ENCODE measurements around the gene OTUD6A.
"Not testable (repeated sequence)": the region's sequence is repeated elsewhere in the genome, so short reads cannot be mapped to it uniquely, and the experiment has no call there.

Gene OTUD6A

DNA sequence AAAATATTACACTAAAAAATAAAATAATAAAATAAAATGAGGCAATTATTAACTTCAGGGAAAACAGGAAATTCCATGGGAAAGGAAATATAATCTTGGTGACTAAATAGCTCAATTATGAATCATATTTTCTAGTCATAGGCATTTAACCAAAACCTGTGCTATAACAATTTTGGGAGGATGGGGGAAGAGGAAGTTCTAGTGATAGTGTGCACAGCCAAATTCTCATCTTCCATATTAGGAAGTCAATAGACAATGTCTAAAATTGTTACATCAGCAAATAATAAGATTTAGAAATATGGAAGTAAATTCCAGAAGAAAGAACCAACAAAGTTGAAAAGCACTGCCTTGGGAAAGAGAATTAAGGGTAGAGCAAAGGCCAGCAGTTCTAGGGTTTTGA lies 15.3 kb upstream of the OTUD6A start:
- DNase-seq (ENCODE audit: low read depth, low spot score) = no peak

DNA sequence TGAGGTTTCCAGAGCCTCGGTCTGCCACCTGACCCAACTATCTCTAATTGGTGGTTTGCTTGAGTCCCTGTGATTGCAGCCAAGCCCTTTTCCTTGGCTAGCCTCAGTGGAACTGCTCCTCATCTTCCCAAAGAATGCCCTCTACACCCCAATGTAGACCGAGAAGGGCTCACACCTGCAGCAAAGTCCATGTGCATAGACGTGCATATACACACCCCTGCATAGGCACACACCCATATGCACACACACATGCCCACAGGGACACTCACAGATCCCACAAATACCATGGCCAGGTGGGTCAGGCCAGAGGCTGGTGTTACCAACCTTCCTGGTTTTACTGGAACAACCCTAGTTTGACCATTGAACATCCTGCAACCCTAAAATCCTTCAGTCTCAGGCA lies 12.9 kb upstream of the OTUD6A start:
- no peak for DNase-seq (ENCODE audit: low read depth, low spot score)

DNA sequence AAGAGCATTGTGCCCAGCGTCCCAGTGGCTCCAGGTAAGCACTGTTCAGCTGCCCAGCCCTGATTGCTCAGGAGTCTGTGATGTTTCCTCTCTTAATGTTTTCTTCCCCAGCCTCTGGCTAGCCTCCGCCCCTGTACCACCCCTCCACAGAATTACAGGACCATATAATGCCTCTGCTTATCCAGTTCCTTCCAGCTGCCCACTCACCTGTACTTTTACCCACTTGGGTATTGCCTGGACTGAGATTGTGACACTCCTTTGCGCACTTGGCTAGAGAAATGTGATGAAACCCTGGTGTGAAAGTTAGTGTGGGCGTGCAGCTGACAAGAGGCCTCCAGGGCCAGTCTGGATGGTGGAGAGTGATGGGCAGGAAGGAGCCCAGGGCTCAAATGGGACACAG lies 12.3 kb upstream of the OTUD6A start, which contains the start of gene AWAT2:
Gene AWAT2, minus strand, starts transcription at position 14 of the 400 bp plus-strand sequence. Its CDS starts 6 bp downstream, at position 8.
- no peak for DNase-seq (ENCODE audit: low read depth, low spot score)

DNA sequence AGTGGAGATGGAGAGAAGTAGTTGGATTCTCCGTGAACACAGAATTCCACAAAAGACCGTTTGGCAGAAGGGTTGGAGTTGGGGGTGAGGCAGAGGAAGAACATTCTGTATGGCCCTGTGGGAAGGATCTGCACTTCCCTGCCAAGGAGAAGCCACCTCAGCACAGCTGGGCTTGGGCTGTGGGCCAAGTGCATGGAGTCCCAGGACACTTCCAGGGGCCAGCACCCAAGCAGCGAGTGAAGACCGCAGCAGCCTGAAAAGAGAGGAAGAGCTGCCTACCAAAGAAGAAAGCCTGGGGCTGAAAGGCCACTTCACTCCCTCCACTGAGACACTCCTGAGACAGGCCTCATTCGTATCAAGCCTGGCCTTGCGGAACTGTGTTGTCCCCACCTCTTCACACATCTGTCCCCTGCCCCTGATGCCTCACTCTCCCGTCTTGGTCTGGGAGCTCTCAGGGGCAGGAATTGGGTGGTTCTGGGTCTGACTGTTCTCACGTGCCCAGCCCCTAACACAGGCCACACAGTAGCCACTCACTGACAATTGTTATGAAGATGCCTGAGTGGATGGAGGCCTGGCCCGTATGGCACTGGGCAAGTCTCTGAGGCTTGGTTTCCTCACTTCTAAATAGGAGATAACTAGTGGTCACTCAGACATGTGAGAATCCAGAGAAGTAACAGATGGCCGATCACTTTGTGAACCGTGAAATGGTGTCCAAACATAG lies 9.2 kb upstream of the OTUD6A start:
- no peak for DNase-seq (ENCODE audit: low read depth, low spot score)

DNA sequence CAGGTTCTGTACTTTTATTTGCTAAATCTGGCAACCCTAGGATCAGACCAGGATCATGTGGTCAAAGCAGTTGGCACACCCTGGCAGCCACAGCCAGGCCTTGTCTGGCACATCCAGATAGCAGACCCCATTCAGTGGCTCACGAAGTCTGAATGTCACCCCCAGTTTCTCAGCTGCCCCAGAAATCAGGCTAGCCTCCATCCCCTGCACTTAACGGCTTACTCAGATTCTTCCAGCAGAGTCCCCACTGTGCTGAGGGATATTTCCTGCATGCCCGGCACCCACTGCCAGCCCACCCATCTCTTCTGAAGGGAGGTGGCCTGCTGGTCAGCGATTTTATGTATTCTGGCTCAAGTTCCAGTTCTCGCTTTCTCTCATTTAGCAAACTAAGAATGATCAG lies 7.9 kb upstream of the OTUD6A start:
- DNase-seq (ENCODE audit: low read depth, low spot score) = no peak

DNA sequence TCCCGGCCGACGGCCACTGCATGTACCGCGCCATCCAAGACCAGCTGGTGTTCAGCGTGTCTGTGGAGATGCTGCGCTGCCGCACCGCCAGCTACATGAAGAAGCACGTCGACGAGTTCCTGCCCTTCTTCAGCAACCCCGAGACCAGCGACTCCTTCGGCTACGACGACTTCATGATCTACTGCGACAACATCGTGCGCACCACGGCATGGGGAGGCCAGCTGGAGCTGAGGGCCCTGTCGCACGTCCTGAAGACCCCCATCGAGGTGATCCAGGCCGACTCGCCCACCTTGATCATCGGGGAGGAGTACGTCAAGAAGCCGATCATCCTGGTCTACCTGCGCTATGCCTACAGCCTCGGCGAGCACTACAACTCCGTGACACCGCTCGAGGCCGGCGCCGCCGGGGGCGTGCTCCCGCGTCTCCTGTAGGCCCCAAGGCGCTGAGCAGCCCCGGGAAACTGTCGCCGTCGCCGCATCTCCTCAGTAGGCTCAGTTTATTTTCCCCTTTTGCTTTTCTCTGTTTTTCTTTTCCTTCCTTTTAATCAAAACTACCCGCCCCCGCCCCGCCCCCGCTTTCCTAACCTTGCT lies 799 bp downstream of the OTUD6A start:
- DNase-seq (ENCODE audit: low read depth, low spot score) = no peak

DNA sequence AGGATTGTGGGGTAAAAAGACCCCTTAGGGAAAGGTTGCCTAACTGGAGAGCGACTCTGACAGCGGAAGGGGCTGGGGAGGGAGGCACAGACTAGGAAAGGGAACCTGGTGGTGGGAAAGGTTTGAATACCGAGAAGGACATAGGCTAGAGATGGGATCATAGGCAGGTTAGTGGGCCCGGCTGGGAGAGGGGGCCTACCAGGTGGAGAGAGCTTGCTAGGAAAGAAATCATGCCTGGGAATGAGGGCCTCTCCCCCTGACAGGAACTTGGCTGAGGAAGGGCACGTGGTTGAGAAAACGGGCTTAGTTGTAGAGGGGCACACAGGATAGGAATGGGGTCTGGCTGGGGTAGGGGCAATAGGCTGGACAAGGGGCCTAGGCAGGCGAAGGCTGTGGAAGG lies 4.4 kb downstream of the OTUD6A start:
- DNase-seq (ENCODE audit: low read depth, low spot score) = no peak

DNA sequence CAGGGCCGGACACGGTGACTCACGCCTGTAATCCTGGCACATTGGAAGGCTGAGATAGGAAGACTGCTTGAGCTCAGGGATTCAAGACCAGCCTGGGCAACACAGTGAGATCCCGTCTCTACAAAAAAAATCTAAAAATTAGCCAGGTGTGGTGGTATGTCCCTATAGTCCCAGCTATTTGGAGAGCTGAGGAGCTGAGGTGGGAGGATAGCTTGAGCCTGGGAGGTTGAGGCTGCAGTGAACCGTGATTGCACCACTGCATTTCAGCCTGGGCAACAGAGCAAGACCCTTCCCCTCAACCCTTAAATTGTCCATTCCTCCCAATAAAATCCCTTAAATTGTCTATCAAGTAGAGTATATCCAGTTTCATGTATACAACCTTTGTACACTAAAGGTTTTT lies 17.0 kb downstream of the OTUD6A start:
- DNase-seq (ENCODE audit: low read depth, low spot score) = no peak

DNA sequence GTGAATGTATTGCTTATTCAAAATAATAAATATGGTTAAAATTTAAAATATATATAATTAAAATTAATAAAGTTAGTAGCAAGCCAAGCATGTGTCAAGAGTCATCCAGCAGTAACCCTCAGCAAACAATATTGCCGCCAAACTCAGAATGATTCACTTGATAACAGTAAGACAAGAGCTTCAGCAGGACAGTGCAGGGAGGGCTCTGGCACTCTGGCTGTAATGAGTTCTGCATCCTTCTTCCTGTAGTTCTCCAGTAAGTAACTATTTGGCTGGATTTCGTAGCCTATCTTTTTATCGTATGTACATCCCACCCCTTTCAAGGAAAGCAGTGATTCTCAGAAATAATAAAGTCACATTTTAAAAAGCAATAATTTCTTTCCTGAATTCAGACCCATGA lies 17.6 kb downstream of the OTUD6A start:
- DNase-seq (ENCODE audit: low read depth, low spot score) = no peak

DNA sequence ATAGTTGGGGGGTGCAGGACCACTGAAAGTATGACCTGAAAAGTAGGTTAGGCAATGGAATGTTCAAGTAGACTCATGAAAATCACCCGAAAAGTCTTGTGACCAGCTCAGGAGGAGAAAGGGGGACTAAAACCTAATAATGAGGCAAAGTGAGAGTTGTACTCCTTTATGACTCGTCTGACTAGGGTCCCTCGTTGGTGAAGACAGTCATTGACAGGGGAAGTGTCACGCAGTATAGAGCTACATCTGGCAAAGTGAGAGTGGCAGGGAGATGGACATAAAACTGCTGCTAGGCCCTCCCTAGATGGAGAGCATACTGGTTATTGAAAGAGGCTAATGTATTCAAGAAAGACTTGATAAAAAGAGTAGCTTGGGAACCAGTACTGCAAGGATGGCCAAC lies 20.5 kb downstream of the OTUD6A start:
- DNase-seq (ENCODE audit: low read depth, low spot score) = no peak

DNA sequence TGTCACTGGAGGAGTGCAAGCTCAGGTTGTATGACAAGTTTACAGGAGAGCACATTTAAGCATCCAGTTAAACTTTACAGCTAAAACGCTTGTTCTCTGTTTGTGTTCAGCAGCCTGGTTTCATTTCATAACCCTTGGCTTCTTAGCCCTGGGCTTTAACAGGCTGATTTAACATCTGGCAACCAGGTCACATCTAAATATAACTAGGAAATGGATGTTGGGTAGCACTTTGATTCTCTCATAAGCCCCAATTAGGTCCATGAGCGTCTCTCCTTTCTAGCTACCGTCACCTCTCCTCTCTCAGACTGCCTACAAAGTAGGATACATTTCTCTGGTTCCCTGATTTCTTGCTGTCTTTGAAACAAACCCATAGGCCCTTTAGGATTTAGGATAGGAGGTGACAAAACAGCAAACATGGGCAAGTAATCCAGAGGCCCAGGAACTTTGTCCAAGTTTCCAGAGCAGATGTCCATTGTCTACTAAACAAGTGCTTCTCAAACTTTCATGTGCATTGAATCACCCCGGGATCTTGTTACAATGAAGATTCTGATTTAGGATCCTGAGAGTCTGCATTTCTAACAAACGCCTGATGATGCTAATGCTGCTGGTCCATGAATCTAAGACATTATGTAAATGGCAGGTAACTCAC lies 22.5 kb downstream of the OTUD6A start:
- DNase-seq (ENCODE audit: low read depth, low spot score) = no peak

DNA sequence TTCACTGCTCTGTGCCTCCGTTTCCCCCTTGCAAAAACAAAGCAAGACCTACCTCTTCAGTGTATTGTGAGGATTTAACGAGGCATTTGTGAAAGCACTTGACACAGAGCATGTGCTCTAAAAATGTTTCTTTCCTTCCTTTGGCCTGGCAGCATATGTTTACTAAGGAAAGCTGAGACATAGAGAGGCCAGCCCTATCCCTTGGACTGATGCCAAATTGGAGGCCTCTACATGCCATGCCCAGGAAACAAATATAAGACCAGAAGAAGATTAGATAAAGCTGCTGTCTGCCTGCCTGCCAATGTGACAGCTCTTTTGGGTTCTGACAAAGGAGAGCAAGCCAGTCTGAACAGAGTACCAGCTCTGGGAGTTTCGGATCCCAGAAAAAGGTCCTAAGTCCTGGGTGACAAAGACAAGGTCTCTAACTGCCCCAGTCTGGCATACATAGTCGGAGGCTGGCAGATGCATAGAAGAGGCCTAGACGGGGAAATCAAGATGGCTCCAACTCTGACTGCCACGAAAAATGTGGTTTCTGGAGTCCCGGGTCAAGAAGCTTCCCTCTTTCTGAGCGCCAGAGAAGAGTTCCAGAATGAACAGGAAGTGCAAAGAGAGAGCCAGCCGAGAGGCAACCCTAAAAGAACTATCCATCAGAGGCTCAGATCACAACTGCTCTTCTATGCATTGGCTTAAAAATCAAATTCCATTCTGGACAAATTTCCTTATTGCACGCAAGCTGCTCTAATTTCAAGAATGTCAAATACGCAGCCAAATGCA lies 25.8 kb downstream of the OTUD6A start:
- DNase-seq (ENCODE audit: low read depth, low spot score) = no peak

DNA sequence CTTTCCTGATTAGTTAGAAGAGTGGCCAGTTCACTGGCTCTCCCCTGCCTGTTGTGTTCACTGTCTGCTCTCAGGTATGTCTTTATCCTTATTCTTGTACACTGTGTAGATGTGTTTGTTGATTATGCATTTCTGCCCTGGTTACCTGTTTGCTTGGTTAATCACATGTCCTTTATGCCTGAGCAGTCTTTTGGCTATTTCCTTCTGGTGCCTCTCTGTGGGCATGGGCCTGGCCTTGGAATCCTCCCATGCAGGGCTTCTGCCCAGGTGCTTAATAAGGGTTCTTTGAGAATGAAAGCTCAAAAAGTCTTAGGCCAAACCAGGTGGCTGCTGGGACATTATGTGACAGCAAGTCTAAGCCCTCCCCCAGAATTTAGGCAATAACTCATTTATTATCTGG lies 26.5 kb downstream of the OTUD6A start:
- DNase-seq (ENCODE audit: low read depth, low spot score) = no peak

DNA sequence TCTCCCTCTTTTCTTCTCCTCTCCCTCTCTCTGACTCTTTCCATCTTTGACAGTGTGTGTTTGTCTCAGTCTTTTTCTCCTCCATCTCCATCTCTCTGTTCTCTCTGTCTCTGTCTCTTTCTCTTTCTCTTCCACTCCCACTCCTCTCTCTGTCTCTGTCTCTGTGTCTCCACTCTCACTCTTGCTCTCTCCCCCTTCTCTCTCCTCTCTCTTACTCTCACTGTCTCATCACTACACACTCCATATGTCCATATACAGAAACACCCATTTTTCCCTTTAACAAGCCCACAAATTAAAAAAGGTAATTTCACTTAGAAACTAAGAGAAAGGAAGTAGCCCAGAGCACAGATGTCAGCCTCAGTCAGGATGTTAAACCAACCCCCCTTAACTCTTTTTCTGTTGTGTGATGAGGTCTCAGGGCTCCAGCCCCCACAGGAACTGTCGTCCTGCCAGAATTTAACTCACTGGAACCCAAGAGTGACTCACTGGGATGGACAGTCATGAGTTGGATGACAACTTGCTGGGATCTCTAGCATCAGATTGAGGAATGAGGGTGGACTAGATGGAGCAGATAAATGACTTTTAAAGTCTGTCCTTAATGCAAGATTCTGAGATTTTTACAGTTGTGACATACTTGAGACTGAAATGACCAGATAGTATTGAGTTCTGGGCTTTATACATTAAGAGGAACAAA lies 27.5 kb downstream of the OTUD6A start:
- DNase-seq (ENCODE audit: low read depth, low spot score) = no peak

DNA sequence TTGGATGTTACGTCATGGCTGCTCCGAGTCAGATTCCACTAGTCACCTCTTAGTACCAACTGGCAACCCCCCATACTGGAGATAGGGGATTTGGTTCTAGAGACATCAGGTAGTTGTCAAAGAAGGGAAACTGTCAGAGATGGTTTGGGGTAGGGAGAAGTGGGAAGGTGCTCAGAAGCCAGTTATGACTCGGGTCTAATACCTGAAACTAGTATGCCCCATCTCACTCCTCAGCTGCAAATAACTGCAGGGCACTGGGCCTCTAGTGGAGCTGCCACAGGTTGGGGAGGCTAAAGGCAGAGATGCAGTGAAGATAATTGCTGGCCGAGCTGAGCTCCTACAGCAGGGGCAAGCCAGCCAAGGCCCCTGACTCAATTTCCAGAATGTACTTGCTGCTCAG lies 30.0 kb downstream of the OTUD6A start:
- no peak for DNase-seq (ENCODE audit: low read depth, low spot score)

DNA sequence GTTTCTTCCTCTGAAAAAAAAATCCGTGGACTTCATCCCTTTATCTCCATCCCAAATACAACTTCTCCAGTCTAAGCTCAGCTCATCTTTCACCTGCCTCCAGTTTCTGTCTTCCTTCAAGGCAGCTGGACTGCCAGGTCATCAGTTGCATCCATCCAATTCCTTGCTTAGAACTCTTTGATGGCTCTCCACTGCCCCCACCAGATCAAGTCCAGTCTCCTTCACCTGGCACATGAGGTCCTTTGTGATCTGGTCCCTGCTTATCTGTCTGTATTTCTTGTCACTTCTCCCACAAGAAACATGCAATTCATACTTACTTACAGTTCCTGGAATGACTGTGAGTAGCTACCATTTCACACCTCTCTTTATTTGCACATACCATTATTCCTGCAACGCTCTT lies 33.8 kb downstream of the OTUD6A start:
- no peak for DNase-seq (ENCODE audit: low read depth, low spot score)

DNA sequence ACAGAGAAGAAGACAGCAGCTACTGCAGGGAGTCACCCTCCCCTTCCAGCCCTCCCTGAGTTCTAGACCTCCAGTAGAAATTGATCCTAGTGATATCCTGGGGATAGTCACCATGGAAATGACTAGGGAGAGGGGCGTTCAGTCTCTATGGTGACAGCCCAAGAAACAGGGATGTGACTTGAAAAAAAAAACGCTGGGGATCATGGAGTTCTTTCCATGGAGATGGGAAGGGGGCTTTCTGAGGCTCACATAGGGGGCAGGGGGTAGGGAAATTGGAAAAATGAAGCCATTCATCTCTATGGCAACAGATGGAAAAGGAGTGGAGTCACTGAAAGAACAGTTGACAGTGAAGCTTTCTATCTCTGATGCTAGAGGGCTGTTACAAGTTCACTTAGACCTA lies 43.0 kb downstream of the OTUD6A start:
- no peak for DNase-seq (ENCODE audit: low read depth, low spot score)

DNA sequence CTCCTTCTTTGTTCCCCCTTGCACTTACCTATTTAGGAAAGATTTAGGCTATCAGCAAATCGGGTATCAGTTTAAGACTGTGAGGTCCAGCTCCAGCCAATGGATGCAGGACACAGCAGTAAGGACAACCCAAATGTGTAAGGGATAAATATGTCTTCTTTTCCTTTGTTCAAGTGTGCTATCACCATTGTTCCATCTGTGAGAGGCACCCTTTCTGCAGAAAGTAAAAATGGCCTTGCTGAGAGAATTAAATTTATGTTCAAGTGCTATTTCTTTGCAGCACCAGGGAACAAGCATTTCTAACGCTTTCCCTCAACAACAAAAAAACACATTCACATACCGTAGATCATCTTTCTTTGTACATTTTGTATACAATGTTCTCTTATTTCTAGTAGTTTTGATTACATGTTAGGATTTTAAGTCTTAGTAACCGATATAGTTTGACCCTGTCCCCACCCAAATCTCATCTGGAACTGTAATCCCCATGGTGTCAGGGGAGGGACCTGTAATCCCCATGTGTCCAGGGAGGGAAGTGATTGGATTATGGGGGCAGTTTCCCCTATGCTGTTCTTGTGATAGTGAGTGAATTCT lies 49.3 kb downstream of the OTUD6A start:
- DNase-seq (ENCODE audit: low read depth, low spot score) = not testable (repeated sequence)

Measured in activated naive CD8-positive, alpha-beta T cell treated with anti-CD3 and anti-CD28 coated beads, Interleukin-2, amount 50 U/mL, for 16 hours (primary cell).